LNCAP (cell line): ENCODE results near the gene NCOR2.

Experiments
- CTCF ChIP-seq: fragments of 450-650 bp; IDR thresholded peaks from 2 replicates; pipeline ENCODE4 v1.5.1; 2017; ENCODE audit warnings: mild to moderate bottlenecking

Gene NCOR2

DNA sequence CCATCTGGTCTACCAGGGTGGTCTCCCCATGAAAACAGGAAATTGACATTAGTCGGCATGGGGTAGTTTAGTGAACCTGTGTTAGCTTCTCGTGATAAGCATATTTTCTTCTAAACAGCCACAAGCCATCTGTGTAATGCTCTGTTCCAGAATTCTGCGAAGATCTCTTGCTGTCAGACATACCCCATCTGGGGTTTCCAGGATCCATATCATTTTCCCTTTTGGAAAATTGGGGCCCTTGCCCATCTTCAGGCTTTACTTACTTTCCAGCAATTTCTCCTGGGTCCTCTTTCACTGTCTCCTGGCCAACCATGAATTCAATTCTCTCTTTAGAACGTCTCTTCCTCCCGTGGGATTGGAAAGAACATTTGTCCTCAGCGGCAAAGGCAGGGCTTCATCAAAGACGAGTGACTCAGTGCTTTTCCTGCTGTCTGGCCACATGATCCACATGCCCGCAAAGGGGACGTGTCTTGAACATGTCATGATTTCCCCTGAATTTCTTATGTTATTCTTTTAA lies 21.4 kb upstream of the NCOR2 start:
- no peak for TF ChIP-seq CTCF

DNA sequence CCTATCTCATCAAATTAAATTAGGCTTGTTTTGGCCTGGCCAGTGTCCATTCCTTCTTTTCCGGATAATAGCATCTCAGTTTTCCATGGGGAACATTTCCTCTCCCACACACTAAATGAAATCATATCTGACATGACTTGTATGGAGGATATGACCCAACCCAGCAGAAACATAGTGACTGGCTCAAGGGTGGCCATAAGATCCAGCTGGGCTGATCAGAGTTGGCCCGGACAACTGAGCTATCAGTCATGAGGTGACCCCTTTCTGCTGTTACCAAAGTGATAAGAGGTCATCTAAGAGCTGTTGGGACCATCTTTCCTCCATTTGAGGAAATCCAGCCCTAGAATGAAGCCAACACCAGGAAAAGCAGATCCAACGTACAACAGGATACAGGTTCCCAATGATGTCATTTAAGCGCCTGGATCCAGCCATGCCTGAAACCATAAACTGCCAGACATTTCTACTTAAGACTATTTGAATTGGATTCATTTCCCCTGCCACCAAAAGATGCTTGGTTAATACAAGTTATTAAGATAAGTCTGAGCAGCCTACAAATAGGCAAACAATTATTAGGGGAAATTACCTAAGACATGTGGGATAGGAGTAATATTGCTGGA lies 20.7 kb upstream of the NCOR2 start:
- TF ChIP-seq CTCF, result no peak

DNA sequence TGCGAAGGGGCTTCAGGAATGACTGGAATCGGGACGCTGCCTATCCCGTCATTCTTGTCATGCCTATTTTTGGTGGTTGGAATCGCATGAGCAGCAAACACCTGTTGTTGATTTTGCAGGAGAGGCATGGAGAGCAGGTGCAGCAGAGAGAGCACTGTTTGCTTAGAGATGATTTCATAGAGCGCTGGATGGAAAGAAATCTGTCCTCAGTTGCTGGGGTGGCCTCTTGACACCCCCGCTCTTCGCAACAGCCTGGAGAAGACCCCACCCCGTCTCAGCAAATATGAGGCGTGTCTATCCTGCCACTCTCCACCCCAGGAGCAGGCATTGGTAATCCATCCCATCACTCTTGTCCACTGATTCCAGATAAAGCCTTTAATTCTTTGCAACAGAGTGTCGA lies 19.3 kb upstream of the NCOR2 start:
- no peak for TF ChIP-seq CTCF

DNA sequence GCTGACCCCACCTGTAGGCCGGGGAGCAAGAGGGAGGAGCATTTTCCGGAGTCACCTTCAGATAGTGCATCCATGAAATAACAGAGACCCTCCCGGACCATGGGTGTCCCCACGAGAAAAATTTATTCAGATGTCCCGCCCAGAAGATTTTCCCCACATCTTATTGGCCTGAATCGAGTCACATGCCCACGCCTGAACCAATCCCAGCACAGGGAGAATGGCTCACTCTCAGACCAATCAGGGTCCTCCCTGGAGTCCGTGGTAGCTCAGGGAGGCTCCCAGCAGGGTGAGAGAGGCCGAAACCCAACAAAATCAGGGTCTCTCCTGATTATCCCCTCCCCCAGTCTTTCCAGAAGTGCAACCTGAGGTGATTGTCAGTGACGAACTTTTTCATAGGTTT lies 16.4 kb upstream of the NCOR2 start:
- TF ChIP-seq CTCF, result no peak

DNA sequence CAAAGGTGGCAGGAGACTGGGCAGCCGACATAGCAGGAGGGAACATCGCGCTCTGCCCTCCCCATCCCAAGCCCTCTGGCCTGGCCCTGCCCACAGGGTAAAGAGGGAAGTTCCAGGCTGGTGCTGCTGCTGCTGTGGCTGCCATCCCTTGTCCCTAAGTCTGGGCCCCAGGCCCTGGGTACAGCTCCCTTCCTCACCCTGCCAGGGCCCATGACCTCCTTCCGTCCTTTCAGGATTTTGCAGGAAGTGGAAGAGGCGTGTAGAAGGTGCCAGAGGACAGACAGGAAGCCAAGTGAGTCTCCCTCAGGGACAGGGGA lies 14.7 kb upstream of the NCOR2 start:
- no peak for TF ChIP-seq CTCF

GRCh38 chr12:124581307-124582107 lies 14.1 kb upstream of the NCOR2 start:
- no peak for TF ChIP-seq CTCF

DNA sequence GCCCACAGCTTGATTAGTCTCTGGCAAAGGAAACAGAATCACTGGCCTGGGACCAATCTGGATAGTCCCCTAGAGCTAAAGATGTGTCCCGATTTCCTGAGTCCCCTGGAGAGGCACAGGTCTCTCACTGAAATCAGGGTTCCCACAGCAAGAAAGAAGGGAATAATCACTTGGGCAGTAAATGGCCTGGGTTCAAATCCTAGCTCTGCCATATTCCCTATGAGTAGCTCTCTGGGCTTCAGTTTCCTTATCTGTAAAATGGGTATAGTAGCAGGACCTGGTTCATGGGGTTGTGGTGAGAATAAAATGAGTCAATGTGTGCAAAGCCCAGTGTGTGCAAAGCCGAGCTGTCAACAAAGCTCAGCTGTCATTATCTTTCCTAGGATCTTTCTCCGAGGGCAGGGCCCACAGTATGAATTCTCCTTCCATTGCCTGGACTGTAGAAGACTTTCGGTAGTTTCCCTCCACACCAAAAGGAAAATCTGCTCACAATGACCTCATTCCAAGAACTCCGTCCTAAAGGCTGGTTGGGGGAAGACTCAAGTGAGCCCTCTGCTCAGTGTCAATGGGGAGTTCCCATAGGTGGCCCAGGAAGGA lies 12.6 kb upstream of the NCOR2 start:
- TF ChIP-seq CTCF, result no peak
